ENCODE measurements around the gene SNX33.
"Not testable (repeated sequence)": the region's sequence is repeated elsewhere in the genome, so short reads cannot be mapped to it uniquely, and the experiment has no call there.

Gene SNX33

GRCh38 chr15:75705854-75706681 is 58.4 kb downstream of the SNX33 start:
- ATAC-seq: no peak
- TF ChIP-seq GLIS3 (CRISPR knock-in tag; IDR thresholded peaks at IDR 0.05) (no peak), ZFP30 (CRISPR knock-in tag; IDR thresholded peaks at IDR 0.05) (no peak), CSDC2 (CRISPR knock-in tag; IDR thresholded peaks at IDR 0.05) (no peak), PPARA (CRISPR knock-in tag; IDR thresholded peaks at IDR 0.05; ENCODE audit: borderline replicate concordance) (no peak), ZFP3 (CRISPR knock-in tag; IDR thresholded peaks at IDR 0.05) (no peak), TCF4 (CRISPR knock-in tag; IDR thresholded peaks at IDR 0.05; ENCODE audit: borderline replicate concordance) (no peak), SNAI2 (CRISPR knock-in tag; IDR thresholded peaks at IDR 0.05) (no peak), ZNF565 (CRISPR knock-in tag; conservative IDR thresholded peaks at IDR 0.05; ENCODE audit: low read depth) (no peak), RARB (CRISPR knock-in tag; IDR thresholded peaks at IDR 0.05) (no peak), TOX (CRISPR knock-in tag; IDR thresholded peaks at IDR 0.05; ENCODE audit: borderline replicate concordance) (no peak), ZNF70 (CRISPR knock-in tag; IDR thresholded peaks at IDR 0.05) (no peak), OSR1 (CRISPR knock-in tag; IDR thresholded peaks at IDR 0.05) (no peak), ZC3H10 (CRISPR knock-in tag; IDR thresholded peaks at IDR 0.05) (no peak)
- TF ChIP-seq, protein P1, sequence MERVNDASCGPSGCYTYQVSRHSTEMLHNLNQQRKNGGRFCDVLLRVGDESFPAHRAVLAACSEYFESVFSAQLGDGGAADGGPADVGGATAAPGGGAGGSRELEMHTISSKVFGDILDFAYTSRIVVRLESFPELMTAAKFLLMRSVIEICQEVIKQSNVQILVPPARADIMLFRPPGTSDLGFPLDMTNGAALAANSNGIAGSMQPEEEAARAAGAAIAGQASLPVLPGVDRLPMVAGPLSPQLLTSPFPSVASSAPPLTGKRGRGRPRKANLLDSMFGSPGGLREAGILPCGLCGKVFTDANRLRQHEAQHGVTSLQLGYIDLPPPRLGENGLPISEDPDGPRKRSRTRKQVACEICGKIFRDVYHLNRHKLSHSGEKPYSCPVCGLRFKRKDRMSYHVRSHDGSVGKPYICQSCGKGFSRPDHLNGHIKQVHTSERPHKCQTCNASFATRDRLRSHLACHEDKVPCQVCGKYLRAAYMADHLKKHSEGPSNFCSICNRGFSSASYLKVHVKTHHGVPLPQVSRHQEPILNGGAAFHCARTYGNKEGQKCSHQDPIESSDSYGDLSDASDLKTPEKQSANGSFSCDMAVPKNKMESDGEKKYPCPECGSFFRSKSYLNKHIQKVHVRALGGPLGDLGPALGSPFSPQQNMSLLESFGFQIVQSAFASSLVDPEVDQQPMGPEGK (CRISPR knock-in tag; IDR thresholded peaks at IDR 0.05; ENCODE audit: borderline replicate concordance): no peak

- TF ChIP-seq, protein P2, sequence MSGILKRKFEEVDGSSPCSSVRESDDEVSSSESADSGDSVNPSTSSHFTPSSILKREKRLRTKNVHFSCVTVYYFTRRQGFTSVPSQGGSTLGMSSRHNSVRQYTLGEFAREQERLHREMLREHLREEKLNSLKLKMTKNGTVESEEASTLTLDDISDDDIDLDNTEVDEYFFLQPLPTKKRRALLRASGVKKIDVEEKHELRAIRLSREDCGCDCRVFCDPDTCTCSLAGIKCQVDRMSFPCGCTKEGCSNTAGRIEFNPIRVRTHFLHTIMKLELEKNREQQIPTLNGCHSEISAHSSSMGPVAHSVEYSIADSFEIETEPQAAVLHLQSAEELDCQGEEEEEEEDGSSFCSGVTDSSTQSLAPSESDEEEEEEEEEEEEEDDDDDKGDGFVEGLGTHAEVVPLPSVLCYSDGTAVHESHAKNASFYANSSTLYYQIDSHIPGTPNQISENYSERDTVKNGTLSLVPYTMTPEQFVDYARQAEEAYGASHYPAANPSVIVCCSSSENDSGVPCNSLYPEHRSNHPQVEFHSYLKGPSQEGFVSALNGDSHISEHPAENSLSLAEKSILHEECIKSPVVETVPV (CRISPR knock-in tag; IDR thresholded peaks at IDR 0.05): no peak
- TF ChIP-seq, protein P3, sequence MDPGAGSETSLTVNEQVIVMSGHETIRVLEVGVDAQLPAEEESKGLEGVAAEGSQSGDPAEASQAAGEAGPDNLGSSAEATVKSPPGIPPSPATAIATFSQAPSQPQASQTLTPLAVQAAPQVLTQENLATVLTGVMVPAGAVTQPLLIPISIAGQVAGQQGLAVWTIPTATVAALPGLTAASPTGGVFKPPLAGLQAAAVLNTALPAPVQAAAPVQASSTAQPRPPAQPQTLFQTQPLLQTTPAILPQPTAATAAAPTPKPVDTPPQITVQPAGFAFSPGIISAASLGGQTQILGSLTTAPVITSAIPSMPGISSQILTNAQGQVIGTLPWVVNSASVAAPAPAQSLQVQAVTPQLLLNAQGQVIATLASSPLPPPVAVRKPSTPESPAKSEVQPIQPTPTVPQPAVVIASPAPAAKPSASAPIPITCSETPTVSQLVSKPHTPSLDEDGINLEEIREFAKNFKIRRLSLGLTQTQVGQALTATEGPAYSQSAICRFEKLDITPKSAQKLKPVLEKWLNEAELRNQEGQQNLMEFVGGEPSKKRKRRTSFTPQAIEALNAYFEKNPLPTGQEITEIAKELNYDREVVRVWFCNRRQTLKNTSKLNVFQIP (CRISPR knock-in tag; IDR thresholded peaks at IDR 0.05; ENCODE audit: borderline replicate concordance, low read depth): no peak
- TF ChIP-seq PPARA (CRISPR knock-in tag; IDR thresholded peaks at IDR 0.05; ENCODE audit: borderline replicate concordance) (no peak), ZC3H10 (CRISPR knock-in tag; IDR thresholded peaks at IDR 0.05) (no peak), ZNF565 (CRISPR knock-in tag; conservative IDR thresholded peaks at IDR 0.05; ENCODE audit: low read depth) (no peak), CSDC2 (CRISPR knock-in tag; IDR thresholded peaks at IDR 0.05) (no peak), TOX (CRISPR knock-in tag; IDR thresholded peaks at IDR 0.05; ENCODE audit: borderline replicate concordance) (no peak)
- ATAC-seq: no peak
These were observed 58.9 kb downstream of the SNX33 start for GRCh38 chr15:75706682-75706954.

GRCh38 chr15:75709458-75709857 is 61.7 kb downstream of the SNX33 start:
- ATAC-seq: not testable (repeated sequence)

DNA sequence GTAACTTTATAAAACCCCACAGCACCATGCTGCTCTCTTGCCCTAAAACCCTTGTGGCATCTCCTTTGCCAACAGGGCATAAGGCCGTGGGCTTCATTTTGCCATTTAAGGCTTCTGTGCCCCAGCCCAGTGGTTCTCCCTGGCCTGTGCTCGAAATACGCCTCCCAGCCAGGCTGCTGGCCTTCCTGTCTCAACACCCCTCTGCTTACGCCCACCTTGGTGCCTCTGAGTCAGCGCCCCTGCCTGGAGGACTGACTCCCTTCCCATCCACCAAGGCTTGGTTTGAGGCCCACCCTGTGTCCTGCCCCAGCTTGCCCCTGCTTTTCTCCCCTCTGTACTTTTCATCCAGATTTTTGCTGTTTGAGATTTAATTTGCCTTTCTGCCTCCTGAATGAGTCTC is 63.2 kb downstream of the SNX33 start:
- ATAC-seq: not testable (repeated sequence)

GRCh38 chr15:75711495-75711894 is 63.8 kb downstream of the SNX33 start:
- peak; percentile 6; the same call in 1 of the 3 replicates for ATAC-seq

All from SK-N-SH treated with all-trans-retinoic acid at 6 μM for 48 hours (cell line).